Measurements from ENCODE around the gene KCNQ1.

DNA sequence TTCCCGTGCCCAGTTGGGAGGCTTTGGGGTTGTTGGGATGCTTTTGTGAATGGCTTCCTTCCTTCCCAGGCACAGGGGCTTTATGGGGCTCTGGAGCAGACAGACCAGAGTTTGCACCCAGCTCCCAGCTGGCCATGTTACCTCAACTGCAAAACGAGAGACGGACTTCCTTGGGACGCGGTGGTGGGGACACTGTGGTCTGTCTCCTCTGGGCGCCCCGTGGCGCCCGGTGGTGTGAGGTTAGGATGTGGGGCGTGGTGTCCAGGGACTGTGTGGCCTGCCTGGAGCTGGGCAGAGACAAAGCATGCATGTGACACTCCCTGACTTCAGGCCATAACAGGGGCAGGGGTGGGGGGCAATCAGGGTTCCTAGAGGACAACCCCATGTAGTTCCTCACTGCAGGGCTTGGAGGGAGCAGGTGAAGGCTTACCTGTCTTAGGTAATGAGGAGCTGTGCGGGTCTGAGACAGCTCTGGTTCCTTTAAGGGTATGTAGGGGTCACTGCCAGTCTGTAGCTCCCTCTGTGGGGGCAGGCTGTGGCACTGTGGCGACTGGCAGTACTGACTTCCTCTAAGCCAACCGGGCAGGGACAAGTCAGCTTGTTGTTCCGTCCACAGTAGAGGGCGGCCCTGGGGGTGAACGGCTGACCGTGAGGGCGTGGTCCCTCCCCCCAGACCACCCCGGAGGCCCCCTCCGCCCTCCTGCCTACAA lies 14.4 kb downstream of the KCNQ1 start:
- TF ChIP-seq, protein P1, sequence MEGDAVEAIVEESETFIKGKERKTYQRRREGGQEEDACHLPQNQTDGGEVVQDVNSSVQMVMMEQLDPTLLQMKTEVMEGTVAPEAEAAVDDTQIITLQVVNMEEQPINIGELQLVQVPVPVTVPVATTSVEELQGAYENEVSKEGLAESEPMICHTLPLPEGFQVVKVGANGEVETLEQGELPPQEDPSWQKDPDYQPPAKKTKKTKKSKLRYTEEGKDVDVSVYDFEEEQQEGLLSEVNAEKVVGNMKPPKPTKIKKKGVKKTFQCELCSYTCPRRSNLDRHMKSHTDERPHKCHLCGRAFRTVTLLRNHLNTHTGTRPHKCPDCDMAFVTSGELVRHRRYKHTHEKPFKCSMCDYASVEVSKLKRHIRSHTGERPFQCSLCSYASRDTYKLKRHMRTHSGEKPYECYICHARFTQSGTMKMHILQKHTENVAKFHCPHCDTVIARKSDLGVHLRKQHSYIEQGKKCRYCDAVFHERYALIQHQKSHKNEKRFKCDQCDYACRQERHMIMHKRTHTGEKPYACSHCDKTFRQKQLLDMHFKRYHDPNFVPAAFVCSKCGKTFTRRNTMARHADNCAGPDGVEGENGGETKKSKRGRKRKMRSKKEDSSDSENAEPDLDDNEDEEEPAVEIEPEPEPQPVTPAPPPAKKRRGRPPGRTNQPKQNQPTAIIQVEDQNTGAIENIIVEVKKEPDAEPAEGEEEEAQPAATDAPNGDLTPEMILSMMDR (conservative IDR thresholded peaks at IDR 0.05), result no peak
- no peak for TF ChIP-seq EZH2 (IDR thresholded peaks at IDR 0.05; ENCODE audit: low read depth)
